ENCODE results near the gene FRY.
"Not testable (repeated sequence)": the region's sequence is repeated elsewhere in the genome, so short reads cannot be mapped to it uniquely, and the experiment has no call there.

FRY gene

GRCh38 chr13:32031025-32031814 is at the start of gene FRY:
FRY (plus strand) TSS chr13:32031774; CDS start chr13:32031796, 22 bp downstream.
- peak; percentile 18 to 34 for DNase-seq (ENCODE audit: low read depth in 2 of 2)

GRCh38 chr13:31982124-31982523 is 49.5 kb upstream of the FRY start:
- no peak for DNase-seq (ENCODE audit: low read depth in 2 of 2)

GRCh38 chr13:31982540-31982939 is 49.0 kb upstream of the FRY start:
- no peak for DNase-seq (ENCODE audit: low read depth in 2 of 2)

- DNase-seq (ENCODE audit: low read depth in 2 of 2), result not testable (repeated sequence)
Measured at GRCh38 chr13:31983696-31984095, 47.9 kb upstream of the FRY start.

- not testable (repeated sequence) for DNase-seq (ENCODE audit: low read depth in 2 of 2)
Measured at GRCh38 chr13:31984388-31984787, 47.2 kb upstream of the FRY start.

GRCh38 chr13:31986676-31987470 is 44.7 kb upstream of the FRY start:
- no peak for DNase-seq (ENCODE audit: low read depth in 2 of 2)

- DNase-seq (ENCODE audit: low read depth in 2 of 2), result no peak
Measured at GRCh38 chr13:31987535-31988170, 43.9 kb upstream of the FRY start.

GRCh38 chr13:31994367-31994766 is 37.2 kb upstream of the FRY start:
- not testable (repeated sequence) for DNase-seq (ENCODE audit: low read depth in 2 of 2)

- DNase-seq (ENCODE audit: low read depth in 2 of 2), result no peak
Measured at GRCh38 chr13:31996601-31997000, 35.0 kb upstream of the FRY start.

GRCh38 chr13:31997641-31998040 is 33.9 kb upstream of the FRY start:
- DNase-seq (ENCODE audit: low read depth in 2 of 2), result no peak

- no peak for DNase-seq (ENCODE audit: low read depth in 2 of 2)
Measured at GRCh38 chr13:31998131-31998530, 33.4 kb upstream of the FRY start.

GRCh38 chr13:32000754-32001153 is 30.8 kb upstream of the FRY start:
- not testable (repeated sequence) for DNase-seq (ENCODE audit: low read depth in 2 of 2)

- no peak for DNase-seq (ENCODE audit: low read depth in 2 of 2)
Measured at GRCh38 chr13:32001154-32001768, 30.3 kb upstream of the FRY start.

GRCh38 chr13:32001769-32002168 is 29.8 kb upstream of the FRY start:
- DNase-seq (ENCODE audit: low read depth in 2 of 2), result no peak

GRCh38 chr13:32002873-32003272 is 28.7 kb upstream of the FRY start:
- DNase-seq (ENCODE audit: low read depth in 2 of 2), result no peak

GRCh38 chr13:32007494-32007893 is 24.1 kb upstream of the FRY start:
- no peak for DNase-seq (ENCODE audit: low read depth in 2 of 2)

- no peak for DNase-seq (ENCODE audit: low read depth in 2 of 2)
Measured at GRCh38 chr13:32008518-32009175, 22.9 kb upstream of the FRY start.

GRCh38 chr13:32009362-32009761 is 22.2 kb upstream of the FRY start:
- DNase-seq (ENCODE audit: low read depth in 2 of 2), result no peak

GRCh38 chr13:32010136-32010535 is 21.4 kb upstream of the FRY start:
- no peak for DNase-seq (ENCODE audit: low read depth in 2 of 2)

GRCh38 chr13:32011971-32012370 is 19.6 kb upstream of the FRY start:
- no peak for DNase-seq (ENCODE audit: low read depth in 2 of 2)

- DNase-seq (ENCODE audit: low read depth in 2 of 2), result no peak
Measured at GRCh38 chr13:32013181-32013580, 18.4 kb upstream of the FRY start.

- DNase-seq (ENCODE audit: low read depth in 2 of 2), result no peak
Measured at GRCh38 chr13:32016119-32016518, 15.5 kb upstream of the FRY start.
